Mesothelial cell of epicardium (in vitro differentiated cells): ENCODE data around the gene TMEFF2. TPM values are rescaled to one million over a fixed set of nuclear protein-coding genes. Genes with fewer than 3 reads are reported as not detected.

Experiments used
- DNase-seq, 2 experiments: peaks; one replicate each; pipeline ENCODE4 v3.0.0; 2021; ENCODE audit warnings: low spot score in 2 of 2; ENCODE audit not compliant: unreplicated experiment in 2 of 2
- H3K27ac Mint-ChIP-seq: 2 replicates; pipeline ENCODE4 v1.8.0; 2021; ENCODE audit warnings: mixed read lengths
- H3K27me3 Mint-ChIP-seq: 2 replicates; pipeline ENCODE4 v1.8.0; 2021; ENCODE audit warnings: low read depth, mixed read lengths
- H3K36me3 Mint-ChIP-seq: 2 replicates; pipeline ENCODE4 v1.8.0; 2021; ENCODE audit warnings: mixed read lengths
- H3K4me1 Mint-ChIP-seq: 2 replicates; pipeline ENCODE4 v1.8.0; 2021; ENCODE audit warnings: mixed read lengths
- H3K4me3 Mint-ChIP-seq: 2 replicates; pipeline ENCODE4 v1.8.0; 2021; ENCODE audit warnings: mild to moderate bottlenecking, moderate library complexity, mixed read lengths
- H3K9me3 Mint-ChIP-seq: 2 replicates; pipeline ENCODE4 v1.8.0; 2021; ENCODE audit warnings: mixed read lengths
- total RNA-seq: library from RNA; stranded (reverse); gene quantifications from 3 replicates; pipeline ENCODE4 v1.2.1, GENCODE V29; 2021
- TF ChIP-seq, protein P1 (sequence below): fragments of 200-600 bp; sonication (generic); IDR thresholded peaks from one replicate; pipeline ENCODE4 v1.5.0; 2021; ENCODE audit warnings: antibody characterized with exemption; ENCODE audit not compliant: unreplicated experiment

Gene TMEFF2
- total RNA-seq, 1 donor from 2014 or later: 18.1 TPM

DNA sequence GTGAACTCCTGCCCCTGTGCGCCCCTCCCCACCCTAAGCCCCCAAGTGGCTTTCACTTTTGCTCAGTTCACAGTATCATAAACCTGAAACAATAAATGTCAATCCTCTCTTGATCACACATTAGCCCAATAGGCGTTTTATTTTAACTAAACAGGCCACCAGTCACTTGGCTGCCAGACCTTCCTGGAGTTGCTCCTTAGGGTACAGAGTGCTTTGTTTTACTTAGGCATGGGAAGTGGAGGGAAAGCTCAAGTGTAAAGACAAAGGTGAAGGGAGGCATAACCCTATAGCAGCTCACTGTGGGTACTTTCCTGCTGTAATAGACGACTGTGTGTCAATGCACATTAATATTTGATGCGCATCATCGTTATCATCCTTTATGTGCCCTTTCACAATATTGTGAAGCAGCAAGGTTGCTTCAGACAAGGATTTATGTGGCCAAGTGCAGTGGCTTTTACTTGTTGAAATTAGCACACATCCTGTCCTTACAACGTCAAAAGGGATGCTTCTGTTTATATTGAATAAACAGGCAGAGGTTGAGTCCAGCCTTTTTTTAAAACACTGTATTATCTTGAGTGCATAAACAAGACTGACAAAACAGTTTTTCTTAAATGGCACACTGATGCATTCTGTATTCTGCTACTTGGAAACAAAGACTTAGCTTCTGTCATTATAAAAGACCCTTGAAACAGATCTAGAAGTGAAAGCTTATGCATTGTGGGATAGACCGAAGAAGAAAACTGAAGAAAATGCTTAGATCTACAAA is 168.5 kb downstream of the TMEFF2 start:
- Mint-ChIP-seq H3K36me3 (peaks cover 8% of the 10 kb centered on the region), H3K4me3 (no peak overlapping the region), H3K27me3 (no peaks in the 10 kb centered on the region), H3K27ac (no peak overlapping the region), H3K4me1 (peaks cover 1% of the 10 kb centered on the region), H3K9me3 (peaks cover 6% of the 10 kb centered on the region)
- TF ChIP-seq, protein P1, sequence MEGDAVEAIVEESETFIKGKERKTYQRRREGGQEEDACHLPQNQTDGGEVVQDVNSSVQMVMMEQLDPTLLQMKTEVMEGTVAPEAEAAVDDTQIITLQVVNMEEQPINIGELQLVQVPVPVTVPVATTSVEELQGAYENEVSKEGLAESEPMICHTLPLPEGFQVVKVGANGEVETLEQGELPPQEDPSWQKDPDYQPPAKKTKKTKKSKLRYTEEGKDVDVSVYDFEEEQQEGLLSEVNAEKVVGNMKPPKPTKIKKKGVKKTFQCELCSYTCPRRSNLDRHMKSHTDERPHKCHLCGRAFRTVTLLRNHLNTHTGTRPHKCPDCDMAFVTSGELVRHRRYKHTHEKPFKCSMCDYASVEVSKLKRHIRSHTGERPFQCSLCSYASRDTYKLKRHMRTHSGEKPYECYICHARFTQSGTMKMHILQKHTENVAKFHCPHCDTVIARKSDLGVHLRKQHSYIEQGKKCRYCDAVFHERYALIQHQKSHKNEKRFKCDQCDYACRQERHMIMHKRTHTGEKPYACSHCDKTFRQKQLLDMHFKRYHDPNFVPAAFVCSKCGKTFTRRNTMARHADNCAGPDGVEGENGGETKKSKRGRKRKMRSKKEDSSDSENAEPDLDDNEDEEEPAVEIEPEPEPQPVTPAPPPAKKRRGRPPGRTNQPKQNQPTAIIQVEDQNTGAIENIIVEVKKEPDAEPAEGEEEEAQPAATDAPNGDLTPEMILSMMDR: no peak
- no peak for DNase-seq

DNA sequence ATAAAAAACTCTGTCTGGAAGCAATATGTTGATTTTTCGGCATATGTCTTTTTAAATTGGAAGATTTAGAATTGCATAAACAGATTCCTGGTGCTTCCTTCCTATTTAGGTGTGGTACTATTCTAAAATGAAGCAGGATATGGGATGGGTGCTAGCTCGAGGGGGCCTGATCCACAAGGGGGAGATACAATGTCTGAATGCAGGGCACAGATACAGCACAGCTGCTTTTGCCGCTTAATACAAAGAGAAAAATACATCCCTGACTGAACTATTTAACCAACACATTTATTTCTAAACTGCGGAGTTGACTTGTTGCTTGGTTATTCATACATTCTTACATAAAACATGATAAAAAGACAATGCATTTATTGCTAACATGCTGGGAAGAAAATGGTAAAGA is 169.1 kb downstream of the TMEFF2 start:
- Mint-ChIP-seq H3K27me3 (no peaks in the 10 kb centered on the region), H3K27ac (no peak overlapping the region), H3K4me3 (no peak overlapping the region), H3K36me3 (peaks cover 8% of the 10 kb centered on the region), H3K4me1 (peaks cover 1% of the 10 kb centered on the region), H3K9me3 (peaks cover 6% of the 10 kb centered on the region)
- DNase-seq: no peak
- TF ChIP-seq, protein P1: no peak

DNA sequence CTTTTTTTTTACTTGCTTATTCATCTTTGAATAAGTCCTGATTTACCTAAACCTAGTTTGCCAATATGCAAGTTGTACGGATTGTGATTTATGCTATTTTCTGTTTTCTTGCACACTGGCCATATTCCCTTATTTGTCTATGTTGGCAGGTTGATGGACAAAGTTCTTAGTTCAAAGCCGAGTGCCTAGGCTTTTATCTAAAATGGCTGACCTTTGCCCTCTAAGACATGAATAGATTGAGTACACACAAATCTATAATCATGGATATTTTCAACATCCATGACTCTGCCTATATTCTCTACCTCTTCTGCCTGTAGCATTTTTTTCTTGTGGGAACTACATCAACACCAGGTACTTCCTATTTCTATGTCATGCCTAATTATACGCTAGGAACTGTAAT is 171.7 kb downstream of the TMEFF2 start:
- Mint-ChIP-seq H3K9me3 (peaks cover under 1% of the 10 kb centered on the region), H3K4me1 (peaks cover 1% of the 10 kb centered on the region), H3K27ac (no peak overlapping the region), H3K36me3 (peaks cover 2% of the 10 kb centered on the region), H3K4me3 (no peak overlapping the region), H3K27me3 (no peaks in the 10 kb centered on the region)
- TF ChIP-seq, protein P1: no peak
- DNase-seq: no peak

DNA sequence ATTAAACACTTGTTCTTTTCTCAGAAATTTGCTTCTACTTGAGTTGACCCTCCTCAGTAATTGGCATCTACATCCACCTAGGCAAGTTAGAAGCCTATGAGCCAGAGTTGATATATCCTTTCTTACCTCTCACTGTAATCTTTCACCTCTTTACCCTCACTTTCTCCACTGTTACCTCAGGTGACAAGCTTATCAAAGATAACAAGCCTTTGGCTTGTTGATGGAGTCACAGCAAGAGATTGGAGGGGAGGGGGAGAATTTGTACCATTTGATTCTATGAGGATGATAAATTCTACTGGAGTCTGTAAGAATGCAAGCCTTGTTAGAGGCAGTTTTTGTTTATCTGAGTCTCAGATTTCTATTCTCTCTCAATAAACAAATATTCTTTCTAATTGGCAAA is 176.9 kb downstream of the TMEFF2 start:
- Mint-ChIP-seq H3K9me3 (no peaks in the 10 kb centered on the region), H3K4me3 (no peak overlapping the region), H3K27me3 (no peaks in the 10 kb centered on the region)

DNA sequence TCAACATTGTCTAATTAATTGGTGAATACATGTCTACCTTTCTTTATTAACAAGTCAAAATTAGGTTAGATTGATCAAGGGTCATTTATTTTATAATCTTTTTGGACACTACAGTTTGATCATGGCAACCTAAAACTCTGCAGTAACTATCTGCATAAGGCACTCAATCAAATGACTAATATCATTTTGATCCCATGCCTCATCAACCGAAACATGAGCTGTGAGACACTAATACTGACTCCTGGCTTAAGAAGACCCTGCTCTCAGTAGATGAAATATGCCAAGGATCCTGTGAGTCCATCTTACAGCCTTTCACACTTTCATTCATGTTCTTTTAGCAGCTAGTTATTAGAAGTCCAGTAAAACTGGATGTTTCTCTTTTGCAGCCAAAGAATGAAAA is 178.5 kb downstream of the TMEFF2 start:
- TF ChIP-seq, protein P1: no peak
- H3K4me1 Mint-ChIP-seq: no peaks in the 10 kb centered on the region
- no peak overlapping the region for H3K4me3 Mint-ChIP-seq
- H3K27me3 Mint-ChIP-seq: no peaks in the 10 kb centered on the region
- DNase-seq: no peak
- no peak overlapping the region for H3K27ac Mint-ChIP-seq
- H3K36me3 Mint-ChIP-seq: peaks cover under 1% of the 10 kb centered on the region
- H3K9me3 Mint-ChIP-seq: no peaks in the 10 kb centered on the region

More for the DNA sequence above, 176.9 kb downstream of the TMEFF2 start:
- peaks cover 2% of the 10 kb centered on the region for H3K36me3 Mint-ChIP-seq
- no peak overlapping the region for H3K27ac Mint-ChIP-seq
- TF ChIP-seq, protein P1: no peak
- H3K4me1 Mint-ChIP-seq: no peaks in the 10 kb centered on the region
- no peak for DNase-seq

DNA sequence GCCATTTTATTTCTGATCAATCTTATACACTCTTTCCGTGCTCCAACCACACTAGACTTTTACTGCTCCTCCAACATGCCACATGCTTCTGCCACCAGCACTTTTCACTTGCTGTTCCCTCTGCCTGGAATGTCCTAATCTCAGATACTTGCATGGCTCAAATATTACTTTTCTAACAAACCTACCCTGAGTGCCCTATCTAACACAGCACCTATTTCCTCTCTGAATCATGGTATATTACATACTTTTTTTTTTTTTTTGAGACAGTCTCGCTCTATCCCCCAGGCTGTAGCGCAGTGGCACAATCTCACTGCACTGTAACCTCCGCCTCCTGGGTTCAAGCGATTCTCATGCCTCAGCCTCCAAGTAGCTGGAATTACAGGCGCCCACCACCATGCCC is 181.5 kb downstream of the TMEFF2 start:
- H3K27ac Mint-ChIP-seq: no peak overlapping the region

More for the DNA sequence above, 181.5 kb downstream of the TMEFF2 start:
- Mint-ChIP-seq H3K36me3 (no peaks in the 10 kb centered on the region), H3K27me3 (no peaks in the 10 kb centered on the region), H3K4me1 (peaks cover 14% of the 10 kb centered on the region), H3K4me3 (no peak overlapping the region), H3K9me3 (no peaks in the 10 kb centered on the region)
- DNase-seq: no peak
- TF ChIP-seq, protein P1: no peak
